RWPE1 (cell line): ENCODE data around the gene NLN.

Source experiments
- CTCF ChIA-PET: fragments of 350-600 bp; sonication (Branson Sonifier 250); formaldehyde crosslinking; extraction: SDS; loops from one replicate; lab custom pipeline; 2021; lab: Yijun Ruan, JAX
- POLR2A ChIA-PET: fragments of 400-600 bp; formaldehyde crosslinking; extraction: SDS; loops from one replicate; lab custom pipeline; 2020; ENCODE audit warnings: antibody characterized with exemption; ENCODE audit not compliant: low non-redundant PET; lab: Yijun Ruan, JAX
- DNase-seq: peaks from one replicate; pipeline ENCODE4 v3.0.0; 2012; ENCODE audit warnings: low spot score
- H3K27ac ChIP-seq: fragments of 450-650 bp; 2 replicates; pipeline ENCODE4 v1.5.1; 2017
- CTCF ChIP-seq: fragments of 450-650 bp; conservative IDR thresholded peaks from 2 replicates; pipeline ENCODE4 v1.5.1; 2017; ENCODE audit warnings: low read depth, mild to moderate bottlenecking

Gene NLN

GRCh38 chr5:65707663-65708062 lies 14.3 kb upstream of the NLN start:
- DNase-seq = no peak
- no peak for TF ChIP-seq CTCF
- CTCF ChIA-PET = interaction anchor here (0.6 to 0.7 kb wide), 2 partner anchors 225 to 496 kb away, joined by 3 to 10 read pairs; no protein-coding TSS in a partner anchor
- POLR2A ChIA-PET = no interaction called here
- no peak overlapping the region for H3K27ac ChIP-seq

DNA sequence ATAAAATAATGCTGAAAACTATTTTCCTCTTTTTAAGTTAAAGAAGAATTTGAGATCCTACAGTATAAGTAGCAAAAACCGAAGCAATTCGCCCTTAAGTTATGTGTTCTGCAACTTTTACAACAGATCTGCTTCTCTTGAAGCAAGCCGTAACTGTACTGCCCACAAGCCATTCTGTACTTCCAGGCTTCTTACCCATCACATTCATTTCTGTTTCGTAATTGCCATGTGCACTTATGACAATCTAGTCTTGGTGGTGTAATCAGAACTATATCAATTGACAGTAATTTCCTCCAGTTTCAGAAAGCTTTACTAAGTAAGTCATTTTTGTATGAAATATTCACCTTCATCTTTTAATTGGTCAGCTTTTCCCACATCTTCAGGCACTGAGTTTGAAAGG lies 13.9 kb upstream of the NLN start:
- CTCF ChIA-PET = interaction anchor here (0.6 kb wide), 1 partner anchor 224 kb away, joined by 10 read pairs; no protein-coding TSS in a partner anchor

DNA sequence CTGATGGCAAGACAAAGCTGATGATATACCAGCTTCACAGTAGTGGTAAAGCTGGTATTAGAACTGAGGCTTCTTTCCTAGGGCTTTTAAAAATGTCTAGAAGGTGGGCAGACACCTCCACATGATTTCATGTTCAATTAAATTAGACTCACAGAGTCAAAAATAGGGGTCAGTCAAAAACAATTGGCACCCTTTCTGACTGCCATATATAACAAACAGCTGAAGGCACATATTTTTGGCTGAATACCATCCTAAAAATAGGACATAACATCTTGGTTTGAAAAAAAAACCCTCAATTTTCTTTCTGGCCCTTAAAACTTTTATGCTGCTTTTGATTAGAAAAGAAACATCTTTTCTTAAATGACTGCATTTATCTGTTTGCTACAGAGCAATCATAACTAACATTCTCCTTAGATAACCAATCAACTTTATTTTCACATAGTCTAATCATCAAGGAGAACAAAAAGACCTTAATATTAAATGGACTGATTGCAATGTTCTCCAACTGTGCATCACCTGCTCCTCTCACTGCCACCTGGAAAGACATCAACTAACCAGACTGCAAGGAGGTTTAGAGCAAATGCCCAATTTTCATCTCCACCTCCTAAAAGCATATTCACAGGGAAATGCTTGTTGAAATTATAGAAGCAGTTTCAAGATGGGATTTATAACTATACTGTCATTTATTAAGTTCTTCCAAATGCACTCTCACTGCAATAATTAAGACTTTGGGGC lies 3.3 kb upstream of the NLN start:
- CTCF ChIA-PET = no interaction called here
- no peak overlapping the region for H3K27ac ChIP-seq
- DNase-seq = no peak
- POLR2A ChIA-PET = no interaction called here
- no peak for TF ChIP-seq CTCF

More for the DNA sequence above, 13.9 kb upstream of the NLN start:
- no peak for TF ChIP-seq CTCF
- no peak for DNase-seq
- POLR2A ChIA-PET = no interaction called here
- H3K27ac ChIP-seq = no peak overlapping the region

- ChIA-PET POLR2A (no interaction called here), CTCF (interaction anchor here (0.6 kb wide), 2 partner anchors 11 to 453 kb away, joined by 3 to 4 read pairs; no protein-coding TSS in a partner anchor)
- peak overlapping the region; percentile 84 for H3K27ac ChIP-seq
- peak; percentile 67 for DNase-seq
- TF ChIP-seq CTCF = no peak
These were observed 820 bp upstream of the NLN start for GRCh38 chr5:65721050-65721719.

GRCh38 chr5:65722575-65723403 lies 784 bp downstream of the NLN start:
- CTCF ChIA-PET = interaction anchor here (0.6 kb wide), 1 partner anchor 371 kb away, joined by 3 read pairs; no protein-coding TSS in a partner anchor
- H3K27ac ChIP-seq = peak overlapping the region; percentile 84
- peak; percentile 79 for DNase-seq
- POLR2A ChIA-PET = no interaction called here
- TF ChIP-seq CTCF = no peak

GRCh38 chr5:65727491-65728156 lies 5.6 kb downstream of the NLN start:
- TF ChIP-seq CTCF = no peak
- H3K27ac ChIP-seq = peak overlapping the region; percentile 60
- ChIA-PET CTCF (interaction anchor here (0.8 to 1.3 kb wide), 2 partner anchors 35 to 197 kb away, joined by 3 to 4 read pairs; no protein-coding TSS in a partner anchor), POLR2A (no interaction called here)
- no peak for DNase-seq
